ENCODE measurements around the gene ULK1. TPM values are rescaled to one million over a fixed set of nuclear protein-coding genes. Genes with fewer than 3 reads are reported as not detected.

ULK1 gene
- total RNA-seq, 1 experiment from 2014 or later: 67.8 TPM

- no peak overlapping the region for H3K4me3 Mint-ChIP-seq
Observed at GRCh38 chr12:131962069-131962468, 67.6 kb downstream of the ULK1 start.

DNA sequence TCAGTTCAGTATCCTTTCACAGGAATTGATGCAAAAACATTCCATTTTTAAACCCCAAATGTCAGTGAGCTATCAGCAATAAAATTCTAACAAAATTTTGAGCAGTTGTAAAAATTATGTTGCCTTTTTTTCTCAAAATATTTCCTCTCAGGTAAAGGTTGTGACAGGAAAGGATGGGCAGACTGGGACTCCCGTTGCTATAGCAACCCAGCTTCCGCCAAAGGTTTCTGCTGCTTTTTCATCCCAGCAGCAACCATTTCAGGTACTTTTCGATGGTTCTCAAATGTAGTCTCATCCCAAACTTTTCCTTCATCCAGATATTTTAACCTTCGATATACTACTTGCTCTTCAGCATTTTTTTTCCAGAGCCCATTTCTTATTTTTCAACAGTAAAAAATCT is 69.0 kb downstream of the ULK1 start:
- ATAC-seq: no peak
- no peak for DNase-seq (ENCODE audit: low spot score)
- H3K9me3 Mint-ChIP-seq: no peaks in the 10 kb centered on the region
- H3K4me1 Mint-ChIP-seq: no peaks in the 10 kb centered on the region; the same call in none of the 2 replicates
- no peak overlapping the region for H3K27ac Mint-ChIP-seq
- CTCF ChIA-PET: no interaction called here
- POLR2A ChIA-PET: no interaction called here
- no peaks in the 10 kb centered on the region for H3K27me3 Mint-ChIP-seq (ENCODE audit: low read depth)
- no peak overlapping the region for H3K4me3 Mint-ChIP-seq
- H3K36me3 Mint-ChIP-seq: peaks cover 7% of the 10 kb centered on the region
- TF ChIP-seq MXD4 (CRISPR knock-in tag; IDR thresholded peaks at IDR 0.05; ENCODE audit: borderline replicate concordance): no peak
- TF ChIP-seq SMAD3 (CRISPR knock-in tag; IDR thresholded peaks at IDR 0.05; ENCODE audit: borderline replicate concordance): no peak

More at GRCh38 chr12:131962069-131962468, 67.6 kb downstream of the ULK1 start:
- peaks cover 7% of the 10 kb centered on the region for H3K4me1 Mint-ChIP-seq
- H3K27me3 Mint-ChIP-seq (ENCODE audit: low read depth): no peaks in the 10 kb centered on the region
- no peaks in the 10 kb centered on the region for H3K9me3 Mint-ChIP-seq
- no peak for ATAC-seq
- POLR2A ChIA-PET: no interaction called here
- TF ChIP-seq PRRX2 (CRISPR knock-in tag; IDR thresholded peaks at IDR 0.05) (no peak), MLX (CRISPR knock-in tag; IDR thresholded peaks at IDR 0.05) (no peak), TEAD4 (CRISPR knock-in tag; IDR thresholded peaks at IDR 0.05) (no peak), CBFB (CRISPR knock-in tag; IDR thresholded peaks at IDR 0.05; ENCODE audit: low read depth) (no peak), RORB (CRISPR knock-in tag; IDR thresholded peaks at IDR 0.05) (no peak), NFE2L1 (CRISPR knock-in tag; IDR thresholded peaks at IDR 0.05) (no peak), MXD4 (CRISPR knock-in tag; IDR thresholded peaks at IDR 0.05; ENCODE audit: borderline replicate concordance) (no peak)
- TF ChIP-seq, protein P1, sequence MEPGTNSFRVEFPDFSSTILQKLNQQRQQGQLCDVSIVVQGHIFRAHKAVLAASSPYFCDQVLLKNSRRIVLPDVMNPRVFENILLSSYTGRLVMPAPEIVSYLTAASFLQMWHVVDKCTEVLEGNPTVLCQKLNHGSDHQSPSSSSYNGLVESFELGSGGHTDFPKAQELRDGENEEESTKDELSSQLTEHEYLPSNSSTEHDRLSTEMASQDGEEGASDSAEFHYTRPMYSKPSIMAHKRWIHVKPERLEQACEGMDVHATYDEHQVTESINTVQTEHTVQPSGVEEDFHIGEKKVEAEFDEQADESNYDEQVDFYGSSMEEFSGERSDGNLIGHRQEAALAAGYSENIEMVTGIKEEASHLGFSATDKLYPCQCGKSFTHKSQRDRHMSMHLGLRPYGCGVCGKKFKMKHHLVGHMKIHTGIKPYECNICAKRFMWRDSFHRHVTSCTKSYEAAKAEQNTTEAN (CRISPR knock-in tag; IDR thresholded peaks at IDR 0.05): no peak
- DNase-seq (ENCODE audit: low spot score): no peak
- peak overlapping the region; percentile 51; the same call in 1 of the 2 replicates for H3K27ac Mint-ChIP-seq
- peaks cover 7% of the 10 kb centered on the region for H3K36me3 Mint-ChIP-seq
- CTCF ChIA-PET: no interaction called here

DNA sequence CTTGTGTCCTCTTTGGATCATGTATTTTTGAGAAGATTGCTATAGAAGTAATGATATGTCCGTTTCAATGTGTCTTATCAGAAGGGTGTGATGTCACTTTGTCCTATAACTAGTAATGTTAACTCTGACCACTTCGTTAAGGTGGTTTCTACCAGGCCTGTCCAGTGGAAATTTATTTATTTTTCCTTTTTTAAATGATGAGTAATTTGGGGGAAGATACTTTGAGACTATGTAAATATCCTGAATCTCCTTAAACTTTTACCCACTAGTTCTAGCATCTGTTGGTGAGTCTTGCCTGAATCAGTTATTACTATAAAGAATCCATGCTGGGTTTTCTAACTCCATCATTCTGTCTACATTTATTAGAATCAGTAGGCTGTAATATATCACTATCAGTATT is 70.7 kb downstream of the ULK1 start:
- Mint-ChIP-seq H3K27ac (no peak overlapping the region), H3K4me1 (no peaks in the 10 kb centered on the region), H3K9me3 (no peaks in the 10 kb centered on the region), H3K36me3 (peaks cover 7% of the 10 kb centered on the region), H3K27me3 (ENCODE audit: low read depth) (no peaks in the 10 kb centered on the region), H3K4me3 (no peak overlapping the region)
- ATAC-seq (no peak), DNase-seq (ENCODE audit: low spot score) (no peak)
- POLR2A ChIA-PET: no interaction called here
- CTCF ChIA-PET: no interaction called here
- TF ChIP-seq SOX15 (CRISPR knock-in tag; IDR thresholded peaks at IDR 0.05): no peak
- no peak for TF ChIP-seq ETV6 (CRISPR knock-in tag; IDR thresholded peaks at IDR 0.05)
- TF ChIP-seq KAT7 (CRISPR knock-in tag; IDR thresholded peaks at IDR 0.05; ENCODE audit: borderline replicate concordance): no peak

- Mint-ChIP-seq H3K4me1 (no peaks in the 10 kb centered on the region), H3K27ac (no peak overlapping the region; the same call in 1 of the 2 replicates), H3K9me3 (no peaks in the 10 kb centered on the region), H3K27me3 (ENCODE audit: low read depth) (no peaks in the 10 kb centered on the region), H3K4me3 (no peak overlapping the region), H3K36me3 (no peaks in the 10 kb centered on the region)
- DNase-seq (ENCODE audit: low spot score) (no peak), ATAC-seq (no peak)
- TF ChIP-seq ZNF425 (CRISPR knock-in tag; conservative IDR thresholded peaks at IDR 0.05): no peak
- no peak for TF ChIP-seq RELA (CRISPR knock-in tag; IDR thresholded peaks at IDR 0.05; ENCODE audit: borderline replicate concordance)
- TF ChIP-seq E2F1 (CRISPR knock-in tag; IDR thresholded peaks at IDR 0.05): no peak
- TF ChIP-seq ZNF532 (CRISPR knock-in tag; IDR thresholded peaks at IDR 0.05; ENCODE audit: borderline replicate concordance): no peak
- TF ChIP-seq, protein P2, sequence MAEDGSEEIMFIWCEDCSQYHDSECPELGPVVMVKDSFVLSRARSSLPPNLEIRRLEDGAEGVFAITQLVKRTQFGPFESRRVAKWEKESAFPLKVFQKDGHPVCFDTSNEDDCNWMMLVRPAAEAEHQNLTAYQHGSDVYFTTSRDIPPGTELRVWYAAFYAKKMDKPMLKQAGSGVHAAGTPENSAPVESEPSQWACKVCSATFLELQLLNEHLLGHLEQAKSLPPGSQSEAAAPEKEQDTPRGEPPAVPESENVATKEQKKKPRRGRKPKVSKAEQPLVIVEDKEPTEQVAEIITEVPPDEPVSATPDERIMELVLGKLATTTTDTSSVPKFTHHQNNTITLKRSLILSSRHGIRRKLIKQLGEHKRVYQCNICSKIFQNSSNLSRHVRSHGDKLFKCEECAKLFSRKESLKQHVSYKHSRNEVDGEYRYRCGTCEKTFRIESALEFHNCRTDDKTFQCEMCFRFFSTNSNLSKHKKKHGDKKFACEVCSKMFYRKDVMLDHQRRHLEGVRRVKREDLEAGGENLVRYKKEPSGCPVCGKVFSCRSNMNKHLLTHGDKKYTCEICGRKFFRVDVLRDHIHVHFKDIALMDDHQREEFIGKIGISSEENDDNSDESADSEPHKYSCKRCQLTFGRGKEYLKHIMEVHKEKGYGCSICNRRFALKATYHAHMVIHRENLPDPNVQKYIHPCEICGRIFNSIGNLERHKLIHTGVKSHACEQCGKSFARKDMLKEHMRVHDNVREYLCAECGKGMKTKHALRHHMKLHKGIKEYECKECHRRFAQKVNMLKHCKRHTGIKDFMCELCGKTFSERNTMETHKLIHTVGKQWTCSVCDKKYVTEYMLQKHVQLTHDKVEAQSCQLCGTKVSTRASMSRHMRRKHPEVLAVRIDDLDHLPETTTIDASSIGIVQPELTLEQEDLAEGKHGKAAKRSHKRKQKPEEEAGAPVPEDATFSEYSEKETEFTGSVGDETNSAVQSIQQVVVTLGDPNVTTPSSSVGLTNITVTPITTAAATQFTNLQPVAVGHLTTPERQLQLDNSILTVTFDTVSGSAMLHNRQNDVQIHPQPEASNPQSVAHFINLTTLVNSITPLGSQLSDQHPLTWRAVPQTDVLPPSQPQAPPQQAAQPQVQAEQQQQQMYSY (CRISPR knock-in tag; IDR thresholded peaks at IDR 0.05): no peak
- POLR2A ChIA-PET: no interaction called here
- CTCF ChIA-PET: no interaction called here
Observed at GRCh38 chr12:131971226-131971625, 76.8 kb downstream of the ULK1 start.
